OCI-LY3 (cell line): Measurements from ENCODE around the gene MAGEB17.

ENCODE experiments used
- CTCF ChIP-seq: fragments of 200-600, 300-600 bp; sonication (generic); IDR thresholded peaks from 2 replicates; pipeline ENCODE4 v1.5.1; 2014; ENCODE audit warnings: antibody characterized with exemption, low read length, low read depth
- EZH2phosphoT487 ChIP-seq: fragments of 200-600 bp; shearing (Covaris generic); IDR thresholded peaks from 2 replicates; pipeline ENCODE4 v1.6.1; 2018; ENCODE audit warnings: antibody characterized with exemption, mixed run types, low read depth

DNA sequence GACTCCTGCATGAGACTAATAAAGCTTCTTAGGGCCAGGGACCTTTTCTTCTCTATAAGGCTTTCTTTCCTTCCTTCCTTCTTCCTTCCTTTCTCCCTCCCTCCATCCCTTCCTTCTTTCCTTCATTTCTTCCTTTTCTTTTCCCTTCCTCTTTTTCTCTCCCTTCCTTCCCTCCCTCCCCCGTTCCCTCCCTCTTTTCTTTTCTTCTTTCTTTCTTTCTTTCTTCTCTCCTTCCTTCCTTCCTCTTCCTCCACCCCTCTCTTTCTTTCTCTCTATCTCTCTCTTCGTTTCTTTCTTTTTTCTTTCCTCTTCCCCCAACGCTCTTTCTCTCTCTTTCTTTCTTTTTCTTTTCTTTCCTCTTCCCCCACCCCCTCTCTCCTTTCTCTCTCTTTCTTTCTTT lies 2.5 kb upstream of the MAGEB17 start:
- TF ChIP-seq CTCF (no peak), EZH2phosphoT487 (no peak)
